Mesendoderm (in vitro differentiated cells): ENCODE results near the gene GMDS.

Experiments
- DNase-seq: peaks from one replicate; pipeline ENCODE4 v3.0.0; 2013
- H2AK5ac ChIP-seq: 2 replicates; pipeline ENCODE4 v1.6.1; 2013; ENCODE audit warnings: low read length, inconsistent platforms
- H2BK120ac ChIP-seq: 2 replicates; pipeline ENCODE4 v1.6.1; 2013; ENCODE audit warnings: low read depth, mild to moderate bottlenecking, low read length, moderate library complexity, mixed read lengths
- H2BK15ac ChIP-seq: replicated peaks from 2 replicates; pipeline ENCODE4 v1.6.1; 2013; ENCODE audit warnings: low read depth, mild to moderate bottlenecking, moderate library complexity
- H2BK5ac ChIP-seq: 2 replicates; pipeline ENCODE4 v1.6.1; 2013; ENCODE audit warnings: low read length, inconsistent platforms
- H3K18ac ChIP-seq: 2 replicates; pipeline ENCODE4 v1.6.1; 2013; ENCODE audit warnings: mild to moderate bottlenecking, low read length, mixed read lengths
- H3K23ac ChIP-seq: one replicate; pipeline ENCODE4 v1.6.1; 2013; ENCODE audit warnings: low read length
- H3K27ac ChIP-seq: 2 replicates; pipeline ENCODE4 v1.5.1; 2013; ENCODE audit warnings: low read depth, mild to moderate bottlenecking, inconsistent platforms, low read length, moderate library complexity
- H3K27me3 ChIP-seq: 2 replicates; pipeline ENCODE4 v1.6.1; 2013; ENCODE audit warnings: low read length, control low read depth, mild to moderate bottlenecking, inconsistent platforms; ENCODE audit not compliant: insufficient read depth, poor library complexity
- H3K36me3 ChIP-seq: 2 replicates; pipeline ENCODE4 v1.6.1; 2013; ENCODE audit warnings: low read length, inconsistent platforms; ENCODE audit not compliant: control insufficient read depth, insufficient read depth
- H3K4ac ChIP-seq: one replicate; pipeline ENCODE4 v1.6.1; 2013; ENCODE audit warnings: low read depth, mild to moderate bottlenecking, low read length, moderate library complexity
- H3K4me1 ChIP-seq: 2 replicates; pipeline ENCODE4 v1.6.1; 2013; ENCODE audit warnings: low read depth, low read length, inconsistent platforms; ENCODE audit not compliant: control insufficient read depth
- H3K4me2 ChIP-seq: 2 replicates; pipeline ENCODE4 v1.6.1; 2013; ENCODE audit warnings: low read length
- H3K4me3 ChIP-seq: 2 replicates; pipeline ENCODE4 v1.5.1; 2013; ENCODE audit warnings: mild to moderate bottlenecking, low read length
- H3K56ac ChIP-seq: one replicate; pipeline ENCODE4 v1.6.1; 2013; ENCODE audit warnings: low read length
- H3K79me1 ChIP-seq: 2 replicates; pipeline ENCODE4 v1.6.1; 2013; ENCODE audit warnings: low read length, inconsistent platforms
- H3K79me2 ChIP-seq: 2 replicates; pipeline ENCODE4 v1.6.1; 2013; ENCODE audit warnings: mild to moderate bottlenecking, low read length; ENCODE audit not compliant: control insufficient read depth, insufficient read depth
- H3K9ac ChIP-seq: 2 replicates; pipeline ENCODE4 v1.6.1; 2013; ENCODE audit warnings: low read length, inconsistent platforms
- H4K5ac ChIP-seq: one replicate; pipeline ENCODE4 v1.6.1; 2013; ENCODE audit warnings: low read length
- H4K8ac ChIP-seq: one replicate; pipeline ENCODE4 v1.6.1; 2013; ENCODE audit warnings: low read depth, mild to moderate bottlenecking, control low read depth, low read length, moderate library complexity
- WGBS: extraction: QIAGEN DNeasy Blood & Tissue Kit; methylation state at CpG from one replicate; pipeline ENCODE4 v1.1.7; 2013; ENCODE audit warnings: low lambda C conversion rate, missing lambda C conversion rate; ENCODE audit not compliant: insufficient coverage; ENCODE audit errors: extremely low coverage; 5-methylcytosine and 5-hydroxymethylcytosine counted together

The GMDS gene

DNA sequence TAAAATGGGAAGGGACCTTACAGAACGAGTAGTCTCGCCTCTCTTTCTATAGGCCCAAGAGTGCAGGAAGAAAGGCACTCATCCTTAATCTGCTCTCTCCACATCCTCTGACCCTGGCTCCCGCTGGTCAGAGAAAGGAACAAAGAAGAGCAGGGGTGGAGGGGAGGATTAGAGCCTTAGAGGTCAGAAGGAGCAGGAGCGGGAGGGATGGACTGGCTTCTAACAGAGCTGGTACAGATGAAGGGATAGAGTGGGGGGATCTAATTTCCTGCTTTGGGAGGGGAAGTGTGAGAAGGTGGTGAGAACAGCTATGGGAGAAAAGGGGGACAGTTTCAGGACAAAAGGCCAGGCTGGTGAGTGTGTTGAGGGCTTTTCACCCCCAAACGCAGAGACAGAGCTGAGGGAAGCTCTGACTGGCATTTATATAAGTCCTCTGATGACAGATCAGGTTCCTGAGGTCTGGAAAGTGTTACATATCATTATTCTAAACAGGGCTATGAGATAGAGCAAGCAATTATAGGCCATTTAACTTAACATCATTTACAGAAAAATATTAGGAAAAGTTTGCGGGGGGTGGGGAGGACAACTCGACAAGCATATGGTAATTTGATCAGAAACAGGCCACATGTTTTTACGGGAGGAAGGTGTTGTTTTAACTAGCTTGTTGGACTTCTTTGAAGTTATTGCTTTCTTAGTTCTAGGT lies 524.6 kb downstream of the GMDS start:
- Histone ChIP-seq H2BK120ac (no peak overlapping the region), H3K79me1 (no peaks in the 10 kb centered on the region), H3K56ac (peak overlapping the region; percentile 34), H3K18ac (no peak overlapping the region), H3K36me3 (no peaks in the 10 kb centered on the region), H3K4me1 (peaks cover 17% of the 10 kb centered on the region), H3K9ac (peak overlapping the region; percentile 15), H3K4me2 (no peak overlapping the region), H3K27ac (peak overlapping the region; percentile 29), H3K4ac (no peak overlapping the region), H3K23ac (no peak overlapping the region), H2BK15ac (no peak overlapping the region), H4K5ac (peak overlapping the region; percentile 78), H2AK5ac (no peak overlapping the region), H3K79me2 (no peaks in the 10 kb centered on the region), H3K4me3 (no peak overlapping the region), H4K8ac (no peak overlapping the region), H2BK5ac (peak overlapping the region; percentile 90), H3K27me3 (no peaks in the 10 kb centered on the region)
- no CpG with 5 or more reads among the region's 8 CpGs for WGBS
- DNase-seq = peak; percentile 86

DNA sequence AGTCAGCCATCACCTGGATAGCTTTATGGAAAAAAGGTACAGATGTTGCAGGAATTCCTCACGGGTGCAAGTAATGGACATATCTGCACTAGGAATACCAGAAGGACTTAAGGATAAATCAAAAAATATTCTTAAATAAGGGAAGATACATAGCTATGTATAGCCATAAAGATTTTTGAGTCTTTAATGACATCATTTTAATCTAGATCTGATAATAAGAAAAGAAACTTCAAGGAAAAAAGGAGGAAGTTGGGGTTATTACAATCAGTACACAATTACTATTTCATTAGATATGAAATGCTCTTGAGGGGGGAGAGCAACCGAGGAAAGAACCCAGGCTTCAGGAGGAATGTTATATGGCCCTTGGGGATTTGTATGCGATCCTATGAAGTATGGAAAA lies 525.5 kb downstream of the GMDS start:
- Histone ChIP-seq H3K56ac (no peak overlapping the region), H3K27me3 (no peaks in the 10 kb centered on the region), H2AK5ac (no peak overlapping the region), H3K79me2 (no peaks in the 10 kb centered on the region), H2BK5ac (no peak overlapping the region), H3K18ac (no peak overlapping the region), H3K4me3 (no peak overlapping the region), H3K4me2 (no peak overlapping the region), H3K36me3 (no peaks in the 10 kb centered on the region), H3K4me1 (peaks cover 16% of the 10 kb centered on the region), H3K27ac (no peak overlapping the region), H3K4ac (no peak overlapping the region), H4K8ac (no peak overlapping the region), H3K9ac (no peak overlapping the region), H2BK120ac (no peak overlapping the region), H3K79me1 (no peaks in the 10 kb centered on the region), H4K5ac (no peak overlapping the region), H2BK15ac (no peak overlapping the region), H3K23ac (no peak overlapping the region)
- DNase-seq = no peak
- no CpG with 5 or more reads among the region's 3 CpGs for WGBS

DNA sequence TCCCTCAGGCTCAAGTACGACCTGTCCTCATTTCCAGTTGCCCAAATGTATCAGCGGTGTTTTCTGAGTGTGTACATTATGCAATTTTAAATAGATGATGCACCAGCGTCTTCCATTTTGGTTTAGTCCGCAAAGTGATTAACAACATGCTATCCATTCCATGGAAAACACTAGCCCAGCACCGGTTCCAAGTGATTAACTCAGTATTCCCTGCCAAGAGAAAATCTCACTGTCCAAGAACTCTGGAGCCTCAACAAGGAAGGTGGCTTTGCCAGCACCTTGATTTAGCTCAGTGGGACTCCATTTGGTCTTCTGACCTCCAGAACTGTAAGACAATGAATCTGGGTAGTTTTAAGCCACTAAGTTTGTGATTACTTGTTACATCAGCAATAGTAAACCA lies 528.5 kb downstream of the GMDS start:
- Histone ChIP-seq H4K5ac (no peak overlapping the region), H3K56ac (no peak overlapping the region), H3K9ac (no peak overlapping the region), H4K8ac (no peak overlapping the region), H3K79me2 (no peaks in the 10 kb centered on the region), H3K18ac (no peak overlapping the region), H3K79me1 (no peaks in the 10 kb centered on the region), H3K4ac (no peak overlapping the region), H3K36me3 (no peaks in the 10 kb centered on the region), H3K4me2 (no peak overlapping the region), H3K4me3 (no peak overlapping the region), H3K27me3 (no peaks in the 10 kb centered on the region), H2BK120ac (no peak overlapping the region), H2AK5ac (no peak overlapping the region), H3K23ac (no peak overlapping the region), H2BK5ac (no peak overlapping the region), H3K27ac (no peak overlapping the region), H3K4me1 (peaks cover 5% of the 10 kb centered on the region), H2BK15ac (no peak overlapping the region)
- no peak for DNase-seq
- no CpG with 5 or more reads among the region's 5 CpGs for WGBS

DNA sequence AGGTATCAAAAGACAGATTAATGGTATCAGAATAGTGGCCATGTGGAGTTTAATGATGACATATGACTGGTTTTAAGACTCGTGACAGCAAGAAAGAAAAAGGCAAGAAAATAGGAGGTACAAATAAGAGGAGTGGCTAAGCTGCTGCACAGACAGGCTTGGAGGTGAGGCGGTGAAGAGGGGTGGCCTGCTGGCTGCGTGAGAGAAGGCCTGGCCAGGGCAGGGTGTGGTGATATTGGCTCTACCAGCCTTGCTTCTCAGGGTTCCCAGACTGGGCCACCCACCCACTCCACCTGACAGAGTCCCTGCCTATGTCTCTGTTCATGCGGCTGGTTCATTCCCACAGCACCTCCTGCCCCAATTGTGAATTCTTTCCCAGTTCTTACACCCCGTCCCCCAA lies 529.0 kb downstream of the GMDS start:
- H3K36me3 ChIP-seq = no peaks in the 10 kb centered on the region
- no peak overlapping the region for H3K56ac ChIP-seq
- H4K5ac ChIP-seq = no peak overlapping the region
- no peaks in the 10 kb centered on the region for H3K79me2 ChIP-seq
- H3K9ac ChIP-seq = no peak overlapping the region
- H3K27ac ChIP-seq = no peak overlapping the region
- no peak overlapping the region for H3K4me2 ChIP-seq
- no peaks in the 10 kb centered on the region for H3K27me3 ChIP-seq
- H2AK5ac ChIP-seq = no peak overlapping the region
- no peak overlapping the region for H2BK120ac ChIP-seq
- no peak overlapping the region for H2BK5ac ChIP-seq
- H4K8ac ChIP-seq = no peak overlapping the region
- H3K18ac ChIP-seq = no peak overlapping the region
- WGBS = 100% methylated on average over 1 of the region's 5 CpGs
- peaks cover 5% of the 10 kb centered on the region for H3K4me1 ChIP-seq
- H3K4me3 ChIP-seq = no peak overlapping the region
- H3K79me1 ChIP-seq = no peaks in the 10 kb centered on the region
- H2BK15ac ChIP-seq = no peak overlapping the region
- no peak for DNase-seq
- H3K23ac ChIP-seq = no peak overlapping the region
- H3K4ac ChIP-seq = no peak overlapping the region

DNA sequence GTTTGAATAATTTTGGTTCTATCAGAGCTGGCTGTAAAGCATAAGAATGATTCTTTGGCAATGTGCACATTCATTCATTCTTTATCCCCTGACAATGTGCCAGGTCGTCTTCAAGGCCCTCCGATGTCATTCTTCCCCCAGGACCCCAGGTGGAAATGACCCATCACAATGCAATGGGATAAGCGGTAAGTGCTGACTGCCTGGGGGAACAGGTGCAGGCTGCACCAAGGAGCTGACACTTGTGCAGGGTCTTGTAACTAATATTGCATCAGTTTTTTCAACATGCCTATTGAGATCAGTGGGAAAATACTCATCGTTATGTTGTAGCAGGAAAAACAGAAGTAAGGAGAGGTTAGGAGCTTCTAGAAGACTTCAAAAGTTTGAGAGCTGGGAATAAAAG lies 530.1 kb downstream of the GMDS start:
- H3K4ac ChIP-seq = no peak overlapping the region
- H3K27me3 ChIP-seq = no peaks in the 10 kb centered on the region
- H3K79me1 ChIP-seq = no peaks in the 10 kb centered on the region
- H4K8ac ChIP-seq = no peak overlapping the region
- no peak overlapping the region for H3K27ac ChIP-seq
- H3K36me3 ChIP-seq = no peaks in the 10 kb centered on the region
- no peak overlapping the region for H3K23ac ChIP-seq
- no peak overlapping the region for H4K5ac ChIP-seq
- no peak overlapping the region for H3K56ac ChIP-seq
- H2AK5ac ChIP-seq = no peak overlapping the region
- peaks cover 2% of the 10 kb centered on the region for H3K4me1 ChIP-seq
- H2BK5ac ChIP-seq = no peak overlapping the region
- H3K4me3 ChIP-seq = no peak overlapping the region
- no peak for DNase-seq
- no peak overlapping the region for H2BK120ac ChIP-seq
- H3K9ac ChIP-seq = no peak overlapping the region
- H3K4me2 ChIP-seq = no peak overlapping the region
- no peaks in the 10 kb centered on the region for H3K79me2 ChIP-seq
- no peak overlapping the region for H2BK15ac ChIP-seq
- H3K18ac ChIP-seq = no peak overlapping the region
- no CpG with 5 or more reads among the region's 4 CpGs for WGBS

DNA sequence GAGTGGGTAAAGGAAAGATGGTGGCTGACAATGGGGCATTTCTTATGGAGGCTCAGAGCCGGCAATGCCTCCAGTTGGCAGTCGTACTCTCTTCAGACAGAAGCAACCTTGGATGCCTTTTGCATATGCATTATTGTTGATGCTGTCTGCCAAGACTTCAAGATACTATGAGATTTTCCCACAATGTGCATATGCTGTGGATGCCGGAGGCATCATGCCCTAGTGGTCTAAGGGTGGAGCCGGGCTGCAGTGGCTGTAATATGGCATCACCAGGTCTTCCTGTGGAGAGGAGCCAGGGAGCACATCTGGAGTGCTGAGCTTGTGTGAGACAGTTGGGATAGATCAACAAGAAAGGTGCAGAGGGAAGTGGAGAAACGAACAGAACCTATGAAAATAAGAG lies 530.8 kb downstream of the GMDS start:
- H3K27ac ChIP-seq = no peak overlapping the region
- no peaks in the 10 kb centered on the region for H3K36me3 ChIP-seq
- no peak overlapping the region for H3K4me2 ChIP-seq
- H3K9ac ChIP-seq = no peak overlapping the region
- H2BK15ac ChIP-seq = no peak overlapping the region
- H4K8ac ChIP-seq = no peak overlapping the region
- no peak overlapping the region for H3K23ac ChIP-seq
- H4K5ac ChIP-seq = no peak overlapping the region
- WGBS = no CpG with 5 or more reads among the region's 5 CpGs
- no peaks in the 10 kb centered on the region for H3K79me1 ChIP-seq
- no peak overlapping the region for H3K56ac ChIP-seq
- H2BK120ac ChIP-seq = no peak overlapping the region
- no peak overlapping the region for H3K4me3 ChIP-seq
- no peak overlapping the region for H3K4ac ChIP-seq
- no peak overlapping the region for H3K18ac ChIP-seq
- no peaks in the 10 kb centered on the region for H3K4me1 ChIP-seq
- no peak for DNase-seq
- H3K79me2 ChIP-seq = no peaks in the 10 kb centered on the region
- H3K27me3 ChIP-seq = no peaks in the 10 kb centered on the region
- H2AK5ac ChIP-seq = no peak overlapping the region
- H2BK5ac ChIP-seq = no peak overlapping the region
